Right cardiac atrium (tissue), 5 donors: ENCODE data around the gene TF. TPM values are rescaled to one million over a fixed set of nuclear protein-coding genes. Genes with fewer than 3 reads are reported as not detected.
A peak's percentile ranks its signal among the peaks of the same experiment; 100 is the strongest.

Experiments
- ATAC-seq, 2 donors: fragments of 200-7000 bp; cut with Tn5 transposase; one replicate each; pipeline versions ENCODE4 v1.8.0 to v1.9.1; 2020; ENCODE audit warnings: moderate library complexity in 2 of 2, mild to moderate bottlenecking in 1 of 2
- DNase-seq, 3 donors: peaks; one replicate each; pipeline ENCODE4 v3.0.0-alpha.2; 2020
- H3K27ac ChIP-seq: one replicate; pipeline ENCODE4 v1.5.1; 2013; ENCODE audit warnings: mild to moderate bottlenecking, low read length, control low read depth, moderate library complexity
- H3K27me3 ChIP-seq: one replicate; pipeline ENCODE4 v1.6.1; 2013; ENCODE audit not compliant: control insufficient read depth, insufficient read depth
- H3K4me1 ChIP-seq: one replicate; pipeline ENCODE4 v1.6.1; 2013; ENCODE audit warnings: low read length; ENCODE audit not compliant: control insufficient read depth, insufficient read depth
- H3K4me3 ChIP-seq: one replicate; pipeline ENCODE4 v1.5.1; 2013; ENCODE audit warnings: low read length, control low read depth
- H3K9me3 ChIP-seq: one replicate; pipeline ENCODE4 v1.6.1; 2013; ENCODE audit warnings: low read length; ENCODE audit not compliant: control insufficient read depth
- WGBS: extraction: QIAGEN DNeasy Blood & Tissue Kit; methylation state at CpG from one replicate; pipeline ENCODE4 v1.1.7; 2013; 5-methylcytosine and 5-hydroxymethylcytosine counted together
- intact Hi-C, 4 donors: fragments of 100-400 bp; cut with DNase I; formaldehyde crosslinking; loops; one replicate each; pipeline versions ENCODE4 v1.11.0 to v1.14.0; 2022 to 2023
- polyA plus RNA-seq: library from polyadenylated mRNA; stranded (reverse); fragments of 200-250 nt; gene quantifications from one replicate; pipeline ENCODE4 v1.2.3, GENCODE V29; 2013
- total RNA-seq, 4 donors: library from RNA; stranded (reverse); fragmentation: NEBNext Ultra II Directional; extraction: Animal tissue kit (Norgen Biotek cat#: 25700); gene quantifications; one replicate each; pipeline ENCODE4 v1.2.1, GENCODE V29; 2021
- donor health status: healthy with polysubstance abuse.
- donor health status: DM: no; HTN: yes; CAD: no.
- donor health status: DM: no; HTN: no; CAD: no.
- donor health status: DM: no; HTN: yes; CAD: no; lungs with severe emphysema.
- donor health status: DM: yes; HTN: yes; CAD: no.

TF gene
- total and polyA plus RNA-seq, 5 donors = 2.1 to 18.3 (median 4.0) TPM

DNA sequence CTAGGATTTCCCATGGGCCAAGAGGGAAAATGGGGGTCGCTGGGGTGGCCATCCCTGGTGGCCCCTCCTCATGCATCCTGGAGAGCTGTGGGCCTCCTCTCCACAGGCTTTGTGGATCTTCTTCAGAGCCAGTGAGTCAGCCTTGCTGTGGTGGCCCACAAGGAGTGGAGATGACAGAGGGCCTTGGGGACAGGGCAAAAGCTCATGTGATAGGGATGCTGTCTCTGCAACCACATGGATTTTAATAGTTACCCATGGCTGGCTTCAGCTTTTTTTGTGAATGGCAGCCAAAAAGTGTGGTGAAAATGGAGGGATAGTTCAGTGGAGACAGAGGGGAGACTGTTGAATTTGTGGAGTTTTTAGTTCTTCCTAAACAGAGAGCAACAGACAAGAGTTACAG, 1.2 kb downstream of the TF start:
- H3K4me3 ChIP-seq = no peak overlapping the region
- H3K27ac ChIP-seq = no peak overlapping the region
- no peak for DNase-seq
- no peaks in the 10 kb centered on the region for H3K9me3 ChIP-seq
- H3K27me3 ChIP-seq = no peaks in the 10 kb centered on the region
- WGBS = 88% methylated on average over 1 of the region's 1 CpG
- intact Hi-C loops = no loop called here
- no peak for ATAC-seq
- H3K4me1 ChIP-seq = no peaks in the 10 kb centered on the region

GRCh38 chr3:133747907-133748639, 1.9 kb downstream of the TF start:
- 93% methylated on average over 12 of the region's 12 CpGs for WGBS
- no peak for DNase-seq
- ATAC-seq = no peak

GRCh38 chr3:133749427-133750258, 3.5 kb downstream of the TF start:
- Histone ChIP-seq H3K9me3 (no peaks in the 10 kb centered on the region), H3K27ac (no peak overlapping the region), H3K4me3 (no peak overlapping the region), H3K27me3 (no peaks in the 10 kb centered on the region), H3K4me1 (no peaks in the 10 kb centered on the region)
- intact Hi-C loops = no loop called here
- ATAC-seq (no peak), DNase-seq (no peak)
- WGBS = 82% methylated on average over 6 of the region's 6 CpGs

More at GRCh38 chr3:133747907-133748639, 1.9 kb downstream of the TF start:
- H3K9me3 ChIP-seq = no peaks in the 10 kb centered on the region
- intact Hi-C loops = no loop called here
- H3K4me3 ChIP-seq = no peak overlapping the region
- H3K27me3 ChIP-seq = no peaks in the 10 kb centered on the region
- H3K27ac ChIP-seq = no peak overlapping the region
- no peaks in the 10 kb centered on the region for H3K4me1 ChIP-seq

DNA sequence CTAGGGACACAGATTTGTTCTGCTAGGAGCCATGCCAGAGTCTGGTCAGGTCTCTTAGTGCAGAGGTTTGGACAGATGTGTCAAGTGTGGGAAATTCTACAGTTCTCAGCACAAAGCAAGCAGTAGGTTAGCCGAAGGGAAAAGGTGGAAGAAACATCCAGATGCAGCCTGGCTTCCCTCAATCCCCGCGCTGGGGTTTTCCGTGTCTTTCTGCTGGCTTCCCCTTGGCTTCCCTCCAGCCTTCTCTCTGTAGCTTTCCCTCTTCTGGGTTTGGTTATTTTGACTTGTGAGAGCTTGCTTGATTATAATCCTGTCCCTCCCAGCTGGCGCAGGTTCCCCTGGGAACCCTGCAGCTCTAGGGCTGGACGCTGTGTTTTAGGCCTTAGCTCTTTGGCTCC, 4.1 kb downstream of the TF start:
- ATAC-seq (no peak), DNase-seq (peak; percentile 27 to 54 (median 53))
- Histone ChIP-seq H3K27me3 (no peaks in the 10 kb centered on the region), H3K4me1 (no peaks in the 10 kb centered on the region), H3K9me3 (no peaks in the 10 kb centered on the region), H3K4me3 (no peak overlapping the region), H3K27ac (no peak overlapping the region)
- intact Hi-C loops = no loop called here
- 42% methylated on average over 6 of the region's 6 CpGs for WGBS

- H3K4me3 ChIP-seq = no peak overlapping the region
- intact Hi-C loops = no loop called here
Measured at GRCh38 chr3:133753107-133753778, 7.0 kb downstream of the TF start.

DNA sequence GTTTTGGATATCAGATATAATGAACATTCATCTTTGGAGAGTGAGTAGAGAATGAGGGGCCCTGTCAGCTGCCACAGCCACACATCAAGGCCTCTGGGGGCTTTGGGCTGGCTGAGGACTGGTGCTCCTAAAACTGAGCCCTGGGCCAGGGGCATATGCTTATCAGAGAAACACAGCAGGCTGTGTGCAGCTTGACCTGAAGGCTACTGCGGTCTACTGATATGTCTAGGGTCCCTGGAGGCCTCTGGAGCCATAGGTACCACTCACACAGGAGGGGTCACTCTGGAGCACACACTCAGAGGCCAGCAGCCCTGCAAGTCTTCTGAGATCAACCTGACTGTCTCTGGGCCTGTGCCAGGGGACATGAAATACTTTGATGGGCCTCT, 7.6 kb downstream of the TF start:
- Histone ChIP-seq H3K4me3 (no peak overlapping the region), H3K4me1 (no peaks in the 10 kb centered on the region), H3K9me3 (no peaks in the 10 kb centered on the region), H3K27me3 (no peaks in the 10 kb centered on the region), H3K27ac (no peak overlapping the region)
- ATAC-seq = no peak
- intact Hi-C loops = no loop called here
- no peak for DNase-seq
- WGBS = 75% methylated on average over 1 of the region's 1 CpG

More at GRCh38 chr3:133753107-133753778, 7.0 kb downstream of the TF start:
- ATAC-seq = no peak
- H3K27me3 ChIP-seq = no peaks in the 10 kb centered on the region
- WGBS = 93% methylated on average over 13 of the region's 13 CpGs
- no peaks in the 10 kb centered on the region for H3K4me1 ChIP-seq
- H3K27ac ChIP-seq = no peak overlapping the region
- no peaks in the 10 kb centered on the region for H3K9me3 ChIP-seq
- DNase-seq = peak in 1 of 3 donors; percentile 28

DNA sequence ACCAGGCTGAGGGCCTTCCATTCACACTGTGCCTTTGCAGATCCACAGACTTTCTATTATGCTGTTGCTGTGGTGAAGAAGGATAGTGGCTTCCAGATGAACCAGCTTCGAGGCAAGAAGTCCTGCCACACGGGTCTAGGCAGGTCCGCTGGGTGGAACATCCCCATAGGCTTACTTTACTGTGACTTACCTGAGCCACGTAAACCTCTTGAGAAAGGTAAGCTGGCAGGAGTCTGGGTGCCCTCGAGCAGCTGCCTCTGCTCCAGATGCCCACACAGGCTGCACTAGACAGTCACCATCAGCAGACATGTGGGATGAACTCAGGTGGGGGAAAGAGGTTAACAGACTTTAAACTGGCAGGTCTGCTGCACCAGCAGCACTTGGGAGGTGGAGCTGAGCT, 8.3 kb downstream of the TF start:
- intact Hi-C loops = no loop called here
- H3K27ac ChIP-seq = no peak overlapping the region
- ATAC-seq (no peak), DNase-seq (no peak)
- 92% methylated on average over 5 of the region's 5 CpGs for WGBS
- no peaks in the 10 kb centered on the region for H3K4me1 ChIP-seq
- no peak overlapping the region for H3K4me3 ChIP-seq
- H3K9me3 ChIP-seq = no peaks in the 10 kb centered on the region
- H3K27me3 ChIP-seq = no peaks in the 10 kb centered on the region

GRCh38 chr3:133754973-133755828, 9.0 kb downstream of the TF start:
- DNase-seq = no peak
- Histone ChIP-seq H3K4me3 (no peak overlapping the region), H3K27me3 (no peaks in the 10 kb centered on the region), H3K4me1 (no peaks in the 10 kb centered on the region), H3K27ac (no peak overlapping the region), H3K9me3 (no peaks in the 10 kb centered on the region)
- no peak for ATAC-seq
- 83% methylated on average over 10 of the region's 10 CpGs for WGBS
- intact Hi-C loops = no loop called here

- 86% methylated on average over 20 of the region's 20 CpGs for WGBS
Measured at GRCh38 chr3:133756716-133757694, 10.8 kb downstream of the TF start.

More at GRCh38 chr3:133756716-133757694, 10.8 kb downstream of the TF start:
- ATAC-seq (no peak), DNase-seq (no peak)
- intact Hi-C loops = no loop called here
- Histone ChIP-seq H3K4me3 (no peak overlapping the region), H3K4me1 (no peaks in the 10 kb centered on the region), H3K9me3 (no peaks in the 10 kb centered on the region), H3K27ac (no peak overlapping the region), H3K27me3 (no peaks in the 10 kb centered on the region)
